Transverse colon (tissue), 4 donors: ENCODE results near the gene IKZF3.

Experiments used
- CTCF ChIP-seq, 5 experiments: fragments of 200-600 bp in 3 of 5; fragments of 450-650 bp in 2 of 5; sonication (generic) in 3 of 5; IDR thresholded peaks; 1 replicate in 2 of 5; 2 replicates in 3 of 5; pipeline ENCODE4 v1.5.1; 2016 to 2017; ENCODE audit warnings: antibody characterized with exemption in 5 of 5, inconsistent platforms in 3 of 5, mild to moderate bottlenecking in 2 of 5, moderate library complexity in 1 of 5
- EP300 ChIP-seq: sonication (generic); formaldehyde crosslinking; IDR thresholded peaks from one replicate; pipeline ENCODE4 v1.6.1; 2017; ENCODE audit warnings: antibody characterized with exemption, low read depth
- POLR2A ChIP-seq: fragments of 450-650 bp; IDR thresholded peaks from one replicate; pipeline ENCODE4 v1.6.1; 2016; ENCODE audit warnings: antibody characterized with exemption, mild to moderate bottlenecking, moderate library complexity
- POLR2AphosphoS5 ChIP-seq, 3 donors: sonication (generic); formaldehyde crosslinking; IDR thresholded peaks; one replicate each; pipeline ENCODE4 v1.6.1; 2016; ENCODE audit warnings: antibody characterized with exemption in 3 of 3

GRCh38 chr17:39845052-39845846 is 18.9 kb downstream of the IKZF3 start:
- TF ChIP-seq CTCF (IDR thresholded peaks at IDR 0.05) (no peak), EP300 (no peak), POLR2AphosphoS5 (IDR thresholded peaks at IDR 0.05) (no peak), POLR2A (no peak)
